HEK293 (cell line): ENCODE data around the gene TK1.

ENCODE experiments used
- CTCF ChIP-seq: fragments of 450-650 bp; formaldehyde crosslinking; IDR thresholded peaks from 2 replicates; pipeline ENCODE4 v1.5.1; 2016; ENCODE audit warnings: missing biosample characterization, missing genetic modification characterization
- GLI4 ChIP-seq: fragments of 450-650 bp; formaldehyde crosslinking; IDR thresholded peaks from 2 replicates; pipeline ENCODE4 v1.5.1; 2016; ENCODE audit warnings: missing biosample characterization, missing genetic modification characterization
- KLF10 ChIP-seq: fragments of 450-650 bp; IDR thresholded peaks from 2 replicates; pipeline ENCODE4 v1.5.1; 2018; ENCODE audit warnings: missing biosample characterization, mild to moderate bottlenecking, missing genetic modification characterization
- SALL2 ChIP-seq: fragments of 450-650 bp; formaldehyde crosslinking; IDR thresholded peaks from 2 replicates; pipeline ENCODE4 v1.5.0; 2017; ENCODE audit warnings: missing biosample characterization, mild to moderate bottlenecking, missing genetic modification characterization, borderline replicate concordance
- SCRT2 ChIP-seq: fragments of 450-650 bp; formaldehyde crosslinking; IDR thresholded peaks from 2 replicates; pipeline ENCODE4 v1.5.1; 2016; ENCODE audit warnings: missing biosample characterization, missing genetic modification characterization
- SP7 ChIP-seq: fragments of 450-650 bp; formaldehyde crosslinking; IDR thresholded peaks from 2 replicates; pipeline ENCODE4 v1.5.1; 2016; ENCODE audit warnings: missing biosample characterization, missing genetic modification characterization
- TCF7L2 ChIP-seq: IDR thresholded peaks from 2 replicates; pipeline ENCODE4 v1.6.1; 2011; ENCODE audit warnings: low read depth, mild to moderate bottlenecking, inconsistent platforms, low read length, moderate library complexity, borderline replicate concordance
- YY1 ChIP-seq: fragments of 450-650 bp; formaldehyde crosslinking; IDR thresholded peaks from 2 replicates; pipeline ENCODE4 v1.5.1; 2018; ENCODE audit warnings: missing biosample characterization, missing genetic modification characterization
- ZBTB49 ChIP-seq: fragments of 450-650 bp; formaldehyde crosslinking; IDR thresholded peaks from 2 replicates; pipeline ENCODE4 v1.5.1; 2016; ENCODE audit warnings: missing biosample characterization, missing genetic modification characterization, low read depth
- ZNF280D ChIP-seq: fragments of 450-650 bp; formaldehyde crosslinking; IDR thresholded peaks from 2 replicates; pipeline ENCODE4 v1.5.1; 2016; ENCODE audit warnings: missing biosample characterization, missing genetic modification characterization
- ZNF48 ChIP-seq: fragments of 450-650 bp; formaldehyde crosslinking; IDR thresholded peaks from 2 replicates; pipeline ENCODE4 v1.5.1; 2016; ENCODE audit warnings: missing biosample characterization, missing genetic modification characterization
- ZNF501 ChIP-seq: fragments of 450-650 bp; formaldehyde crosslinking; IDR thresholded peaks from 2 replicates; pipeline ENCODE4 v1.5.1; 2016; ENCODE audit warnings: missing biosample characterization, missing genetic modification characterization
- ZNF658 ChIP-seq: fragments of 450-650 bp; formaldehyde crosslinking; IDR thresholded peaks from 2 replicates; pipeline ENCODE4; 2016; ENCODE audit warnings: missing biosample characterization, missing genetic modification characterization
- ZNF747 ChIP-seq: fragments of 450-650 bp; formaldehyde crosslinking; IDR thresholded peaks from 2 replicates; pipeline ENCODE4 v1.5.1; 2016; ENCODE audit warnings: missing biosample characterization, missing genetic modification characterization

GRCh38 chr17:78179372-78179771 lies 7.5 kb downstream of the TK1 start:
- TF ChIP-seq CTCF (tag by site-specific recombination) (no peak), ZNF48 (tag by site-specific recombination) (no peak), SALL2 (no peak), SCRT2 (tag by site-specific recombination) (no peak), ZNF280D (tag by site-specific recombination) (no peak), KLF10 (tag by site-specific recombination) (no peak), GLI4 (no peak), YY1 (tag by site-specific recombination) (no peak), TCF7L2 (no peak), ZBTB49 (no peak), ZNF501 (no peak), SP7 (tag by site-specific recombination) (no peak), ZNF658 (tag by site-specific recombination) (no peak), ZNF747 (tag by site-specific recombination) (no peak)
